ENCODE data around the gene VAC14. TPM values are rescaled to one million over a fixed set of nuclear protein-coding genes. Genes with fewer than 3 reads are reported as not detected.
A peak's percentile ranks its signal among the peaks of the same experiment; 100 is the strongest.

The VAC14 gene
- total and polyA plus RNA-seq, 2 experiments from 2014 or later, result 42.3 to 77.7 TPM

DNA sequence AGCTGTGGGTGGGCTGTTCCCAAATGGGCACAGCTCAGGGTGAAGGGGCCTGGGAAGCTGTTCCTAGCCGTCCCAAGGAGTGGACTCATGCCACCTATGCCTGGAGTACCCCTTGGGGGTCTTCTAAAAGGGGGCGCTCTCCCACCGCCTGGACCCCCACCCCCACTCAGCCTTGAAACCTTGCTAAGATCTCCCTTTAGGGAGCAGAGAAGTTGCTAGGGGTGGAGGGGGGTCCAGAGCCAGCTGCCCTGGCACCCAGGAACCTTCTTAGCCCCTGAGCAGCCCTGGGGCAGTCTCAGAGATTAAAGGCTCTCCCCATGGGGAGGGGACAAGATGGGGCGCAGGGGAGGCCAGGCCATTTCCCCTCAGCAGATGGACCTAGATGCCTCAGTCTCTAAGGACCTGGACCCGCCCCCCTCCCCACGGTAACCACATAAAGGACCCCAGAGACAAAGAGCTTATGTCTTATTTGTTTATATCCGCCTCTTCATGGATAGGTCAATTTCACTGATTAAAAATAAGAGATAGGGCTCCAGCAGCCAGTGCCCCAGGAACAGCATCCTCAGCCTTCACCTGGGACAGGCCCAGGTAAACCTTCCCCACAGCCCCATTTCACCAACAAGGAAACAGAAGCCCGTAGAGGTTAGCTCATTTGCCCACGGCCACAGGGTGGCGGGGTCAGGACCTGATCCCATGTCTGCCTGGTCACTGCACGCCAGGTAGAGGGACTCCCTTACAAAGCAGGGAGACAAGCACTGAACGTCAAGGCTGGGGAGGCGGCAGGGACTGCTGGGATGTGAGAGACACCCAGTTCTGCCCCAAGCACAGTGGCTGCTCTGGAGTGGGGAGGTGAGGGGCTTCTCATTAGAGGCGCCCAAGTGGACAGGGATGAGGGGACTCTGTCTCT is 118.5 kb downstream of the VAC14 start:
- H3K79me2 ChIP-seq (replicated peaks; ENCODE audit: insufficient read depth), result no peaks in the 10 kb centered on the region
- peak; percentile 52 for DNase-seq (ENCODE audit: low spot score)
- Mint-ChIP-seq H3K4me1 (peaks cover 21% of the 10 kb centered on the region), H3K36me3 (ENCODE audit: low read depth) (peaks cover 3% of the 10 kb centered on the region; the same call in 1 of the 3 replicates), H3K27me3 (ENCODE audit: insufficient read depth, low read depth, poor library complexity) (peaks cover 21% of the 10 kb centered on the region), H3K4me3 (no peak overlapping the region; the same call in 2 of the 3 replicates), H3K27ac (no peak overlapping the region), H3K9me3 (no peaks in the 10 kb centered on the region; the same call in 2 of the 3 replicates)
- H3K27ac ChIP-seq (ENCODE audit: low read depth), result no peak overlapping the region
- H3K9me2 ChIP-seq (ENCODE audit: insufficient read depth), result no peaks in the 10 kb centered on the region
- TF ChIP-seq EZH2phosphoT487 (IDR thresholded peaks at IDR 0.05; ENCODE audit: unreplicated experiment), result no peak
- no peak for TF ChIP-seq ZNF331 (CRISPR knock-in tag; IDR thresholded peaks at IDR 0.05; ENCODE audit: low read depth)
- TF ChIP-seq, protein P1, sequence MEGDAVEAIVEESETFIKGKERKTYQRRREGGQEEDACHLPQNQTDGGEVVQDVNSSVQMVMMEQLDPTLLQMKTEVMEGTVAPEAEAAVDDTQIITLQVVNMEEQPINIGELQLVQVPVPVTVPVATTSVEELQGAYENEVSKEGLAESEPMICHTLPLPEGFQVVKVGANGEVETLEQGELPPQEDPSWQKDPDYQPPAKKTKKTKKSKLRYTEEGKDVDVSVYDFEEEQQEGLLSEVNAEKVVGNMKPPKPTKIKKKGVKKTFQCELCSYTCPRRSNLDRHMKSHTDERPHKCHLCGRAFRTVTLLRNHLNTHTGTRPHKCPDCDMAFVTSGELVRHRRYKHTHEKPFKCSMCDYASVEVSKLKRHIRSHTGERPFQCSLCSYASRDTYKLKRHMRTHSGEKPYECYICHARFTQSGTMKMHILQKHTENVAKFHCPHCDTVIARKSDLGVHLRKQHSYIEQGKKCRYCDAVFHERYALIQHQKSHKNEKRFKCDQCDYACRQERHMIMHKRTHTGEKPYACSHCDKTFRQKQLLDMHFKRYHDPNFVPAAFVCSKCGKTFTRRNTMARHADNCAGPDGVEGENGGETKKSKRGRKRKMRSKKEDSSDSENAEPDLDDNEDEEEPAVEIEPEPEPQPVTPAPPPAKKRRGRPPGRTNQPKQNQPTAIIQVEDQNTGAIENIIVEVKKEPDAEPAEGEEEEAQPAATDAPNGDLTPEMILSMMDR (conservative IDR thresholded peaks at IDR 0.05; ENCODE audit: low read depth in 2 of 2), result peak in 1 of 2 experiments; percentile 56; a peak in 3 of 4 replicates
- TF ChIP-seq POLR2AphosphoS5 (IDR thresholded peaks at IDR 0.05; ENCODE audit: low read depth), result no peak
- no peak for TF ChIP-seq STAT1 (IDR thresholded peaks at IDR 0.05; ENCODE audit: unreplicated experiment)
- TF ChIP-seq NANOG (IDR thresholded peaks at IDR 0.05; ENCODE audit: borderline replicate concordance), result no peak
- TF ChIP-seq ZNF114 (CRISPR knock-in tag; IDR thresholded peaks at IDR 0.05), result no peak
- TF ChIP-seq JUNB (IDR thresholded peaks at IDR 0.05; ENCODE audit: unreplicated experiment), result no peak
- TF ChIP-seq CREB1 (CRISPR knock-in tag; IDR thresholded peaks at IDR 0.05; ENCODE audit: low read depth), result no peak
- ATAC-seq, result no peak; the same call in 2 of the 3 replicates
- no peak overlapping the region for H3K4me3 ChIP-seq
- H3K4me1 ChIP-seq (ENCODE audit: insufficient read depth), result peaks cover 17% of the 10 kb centered on the region
- peaks cover 4% of the 10 kb centered on the region for H4K20me1 ChIP-seq (replicated peaks; ENCODE audit: insufficient read depth)
- no peaks in the 10 kb centered on the region for H3K36me3 ChIP-seq (ENCODE audit: insufficient read depth)
- peaks cover 15% of the 10 kb centered on the region; the same call in 1 of the 2 replicates for H3F3A ChIP-seq (replicated peaks; ENCODE audit: low read depth)
- no peak overlapping the region for H3K4me2 ChIP-seq
- peaks cover 8% of the 10 kb centered on the region for H3K27me3 ChIP-seq (ENCODE audit: insufficient read depth)
- H2AFZ ChIP-seq, result no peak overlapping the region

DNA sequence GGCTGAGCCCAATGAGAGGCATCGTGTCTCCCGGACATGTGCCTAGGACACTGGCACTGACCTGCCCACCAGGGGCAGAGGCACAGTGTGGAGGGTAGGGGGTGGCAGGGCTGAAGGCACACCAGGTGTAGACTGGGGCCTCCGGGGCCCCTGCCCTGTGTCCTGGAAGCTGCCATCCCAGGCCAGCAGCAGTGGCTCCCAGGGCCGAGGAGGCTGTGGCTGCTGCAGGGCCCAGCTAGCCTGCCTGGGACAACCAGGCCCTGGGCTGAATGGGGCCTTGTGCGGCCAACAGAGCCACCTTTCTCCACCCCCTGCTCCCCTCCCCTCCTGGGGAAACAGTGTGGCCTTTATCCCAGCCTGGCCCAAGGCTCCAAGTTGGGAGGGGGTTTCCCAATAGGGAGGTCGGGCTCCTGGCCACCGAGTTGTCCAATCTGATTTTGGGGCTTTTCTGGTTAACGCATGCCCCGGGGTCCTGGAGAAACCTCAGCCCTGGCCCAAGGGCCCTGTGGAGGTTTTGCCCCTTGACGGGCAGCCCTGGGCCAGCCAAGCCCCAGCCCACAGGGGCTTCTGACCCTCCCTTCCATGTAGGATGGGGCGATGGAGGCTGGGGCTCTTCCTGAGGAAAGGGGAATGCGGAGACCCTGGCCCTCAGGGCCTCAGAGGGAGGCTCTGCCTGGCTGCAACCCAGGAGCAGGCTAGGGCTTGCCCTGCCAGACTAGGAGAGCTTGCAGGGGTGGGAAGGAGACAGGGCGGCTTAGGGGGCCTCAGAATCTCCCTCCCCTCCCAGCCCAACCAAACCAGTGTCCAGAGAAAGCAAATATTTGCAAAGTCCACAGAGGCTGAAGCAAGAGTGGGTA is 119.3 kb downstream of the VAC14 start:
- Mint-ChIP-seq H3K4me3 (no peak overlapping the region), H3K9me3 (no peaks in the 10 kb centered on the region; the same call in 2 of the 3 replicates), H3K36me3 (ENCODE audit: low read depth) (0 out of 3 replicates have a peak, but pooled peaks cover 3% of the 10 kb centered on the region), H3K27me3 (ENCODE audit: insufficient read depth, low read depth, poor library complexity) (peaks cover 13% of the 10 kb centered on the region), H3K4me1 (peaks cover 17% of the 10 kb centered on the region), H3K27ac (no peak overlapping the region)
- peaks cover 9% of the 10 kb centered on the region; the same call in 1 of the 2 replicates for H3F3A ChIP-seq (replicated peaks; ENCODE audit: low read depth)
- H3K9me2 ChIP-seq (ENCODE audit: insufficient read depth), result no peaks in the 10 kb centered on the region
- no peak for ATAC-seq
- H3K4me2 ChIP-seq, result no peak overlapping the region
- H3K4me1 ChIP-seq (ENCODE audit: insufficient read depth), result peaks cover 11% of the 10 kb centered on the region
- no peaks in the 10 kb centered on the region for H3K79me2 ChIP-seq (replicated peaks; ENCODE audit: insufficient read depth)
- peaks cover 8% of the 10 kb centered on the region for H3K27me3 ChIP-seq (ENCODE audit: insufficient read depth)
- no peak for DNase-seq (ENCODE audit: low spot score)
- H3K4me3 ChIP-seq, result no peak overlapping the region
- H3K27ac ChIP-seq (ENCODE audit: low read depth), result no peak overlapping the region
- peaks cover 4% of the 10 kb centered on the region for H4K20me1 ChIP-seq (replicated peaks; ENCODE audit: insufficient read depth)
- H3K36me3 ChIP-seq (ENCODE audit: insufficient read depth), result no peaks in the 10 kb centered on the region
- no peak overlapping the region for H2AFZ ChIP-seq
- no peak for TF ChIP-seq ZNF114 (CRISPR knock-in tag; IDR thresholded peaks at IDR 0.05)
- TF ChIP-seq, protein P1 (conservative IDR thresholded peaks at IDR 0.05; ENCODE audit: low read depth in 2 of 2), result no peak
- TF ChIP-seq, protein P2, sequence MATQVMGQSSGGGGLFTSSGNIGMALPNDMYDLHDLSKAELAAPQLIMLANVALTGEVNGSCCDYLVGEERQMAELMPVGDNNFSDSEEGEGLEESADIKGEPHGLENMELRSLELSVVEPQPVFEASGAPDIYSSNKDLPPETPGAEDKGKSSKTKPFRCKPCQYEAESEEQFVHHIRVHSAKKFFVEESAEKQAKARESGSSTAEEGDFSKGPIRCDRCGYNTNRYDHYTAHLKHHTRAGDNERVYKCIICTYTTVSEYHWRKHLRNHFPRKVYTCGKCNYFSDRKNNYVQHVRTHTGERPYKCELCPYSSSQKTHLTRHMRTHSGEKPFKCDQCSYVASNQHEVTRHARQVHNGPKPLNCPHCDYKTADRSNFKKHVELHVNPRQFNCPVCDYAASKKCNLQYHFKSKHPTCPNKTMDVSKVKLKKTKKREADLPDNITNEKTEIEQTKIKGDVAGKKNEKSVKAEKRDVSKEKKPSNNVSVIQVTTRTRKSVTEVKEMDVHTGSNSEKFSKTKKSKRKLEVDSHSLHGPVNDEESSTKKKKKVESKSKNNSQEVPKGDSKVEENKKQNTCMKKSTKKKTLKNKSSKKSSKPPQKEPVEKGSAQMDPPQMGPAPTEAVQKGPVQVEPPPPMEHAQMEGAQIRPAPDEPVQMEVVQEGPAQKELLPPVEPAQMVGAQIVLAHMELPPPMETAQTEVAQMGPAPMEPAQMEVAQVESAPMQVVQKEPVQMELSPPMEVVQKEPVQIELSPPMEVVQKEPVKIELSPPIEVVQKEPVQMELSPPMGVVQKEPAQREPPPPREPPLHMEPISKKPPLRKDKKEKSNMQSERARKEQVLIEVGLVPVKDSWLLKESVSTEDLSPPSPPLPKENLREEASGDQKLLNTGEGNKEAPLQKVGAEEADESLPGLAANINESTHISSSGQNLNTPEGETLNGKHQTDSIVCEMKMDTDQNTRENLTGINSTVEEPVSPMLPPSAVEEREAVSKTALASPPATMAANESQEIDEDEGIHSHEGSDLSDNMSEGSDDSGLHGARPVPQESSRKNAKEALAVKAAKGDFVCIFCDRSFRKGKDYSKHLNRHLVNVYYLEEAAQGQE (IDR thresholded peaks at IDR 0.05; ENCODE audit: unreplicated experiment), result no peak
- no peak for TF ChIP-seq POLR2AphosphoS5 (IDR thresholded peaks at IDR 0.05; ENCODE audit: low read depth)
- no peak for TF ChIP-seq ZNF331 (CRISPR knock-in tag; IDR thresholded peaks at IDR 0.05; ENCODE audit: low read depth)

Measured in GM23338 (cell line).